GM23338 (cell line): ENCODE measurements around the gene SMARCC1. TPM values are rescaled to one million over a fixed set of nuclear protein-coding genes. Genes with fewer than 3 reads are reported as not detected.

Experiments
- ATAC-seq: fragments of 200-7000 bp; cut with Tn5 transposase; 3 replicates; pipeline ENCODE4 v1.9.1; 2020
- DNase-seq: peaks from one replicate; pipeline ENCODE4 v3.0.0-alpha.2; 2015; ENCODE audit warnings: low spot score
- H2AFZ ChIP-seq: fragments of 200-600 bp; sonication (generic); 2 replicates; pipeline ENCODE4 v1.8.0; 2016; ENCODE audit warnings: antibody characterized with exemption, mild to moderate bottlenecking, moderate library complexity
- H3F3A ChIP-seq: fragments of 200-600 bp; sonication (generic); replicated peaks from 2 replicates; pipeline ENCODE4 v1.8.0; 2017; ENCODE audit warnings: antibody characterized with exemption, mixed run types, low read depth
- H3K27ac ChIP-seq: fragments of 200-600 bp; sonication (generic); 2 replicates; pipeline ENCODE4 v1.6.1; 2016; ENCODE audit warnings: low read depth
- H3K27me3 ChIP-seq: fragments of 200-600 bp; sonication (generic); 2 replicates; pipeline ENCODE4 v1.8.0; 2016; ENCODE audit warnings: mild to moderate bottlenecking, mixed run types, moderate library complexity; ENCODE audit not compliant: insufficient read depth
- H3K36me3 ChIP-seq: fragments of 200-600 bp; sonication (generic); 2 replicates; pipeline ENCODE4 v1.8.0; 2016; ENCODE audit warnings: mild to moderate bottlenecking; ENCODE audit not compliant: insufficient read depth
- H3K4me1 ChIP-seq: fragments of 200-600 bp; sonication (generic); 2 replicates; pipeline ENCODE4 v1.8.0; 2016; ENCODE audit warnings: mild to moderate bottlenecking, moderate library complexity; ENCODE audit not compliant: insufficient read depth
- H3K4me2 ChIP-seq: fragments of 200-600 bp; sonication (generic); 2 replicates; pipeline ENCODE4 v1.7.1; 2017; ENCODE audit warnings: mixed run types
- H3K4me3 ChIP-seq: fragments of 200-600 bp; sonication (generic); 2 replicates; pipeline ENCODE4 v1.6.1; 2016; ENCODE audit warnings: mixed run types
- H3K79me2 ChIP-seq: fragments of 200-600 bp; sonication (generic); replicated peaks from 2 replicates; pipeline ENCODE4 v1.8.0; 2017; ENCODE audit warnings: mild to moderate bottlenecking; ENCODE audit not compliant: insufficient read depth
- H3K9me2 ChIP-seq: fragments of 200-600 bp; sonication (generic); 2 replicates; pipeline ENCODE4 v1.8.0; 2017; ENCODE audit not compliant: insufficient read depth
- H4K20me1 ChIP-seq: fragments of 200-600 bp; sonication (generic); replicated peaks from 2 replicates; pipeline ENCODE4 v1.8.0; 2017; ENCODE audit warnings: mild to moderate bottlenecking; ENCODE audit not compliant: insufficient read depth
- H3K27ac Mint-ChIP-seq: 2 replicates; pipeline ENCODE4 v1.8.0; 2020; ENCODE audit warnings: inconsistent platforms, mild to moderate bottlenecking, moderate library complexity, mixed read lengths
- H3K27me3 Mint-ChIP-seq: 3 replicates; pipeline ENCODE4 v1.8.0; 2022; ENCODE audit warnings: low read depth, mild to moderate bottlenecking, moderate library complexity, mixed read lengths, inconsistent platforms; ENCODE audit not compliant: insufficient read depth, poor library complexity
- H3K36me3 Mint-ChIP-seq: 3 replicates; pipeline ENCODE4 v1.8.0; 2021; ENCODE audit warnings: low read depth, mild to moderate bottlenecking, inconsistent platforms, moderate library complexity, mixed read lengths
- H3K4me1 Mint-ChIP-seq: 3 replicates; pipeline ENCODE4 v1.8.0; 2020; ENCODE audit warnings: mild to moderate bottlenecking, inconsistent platforms, mixed read lengths
- H3K4me3 Mint-ChIP-seq: 3 replicates; pipeline ENCODE4 v1.8.0; 2021; ENCODE audit warnings: moderate library complexity, mild to moderate bottlenecking, inconsistent platforms, mixed read lengths
- H3K9me3 Mint-ChIP-seq: 3 replicates; pipeline ENCODE4 v1.8.0; 2020; ENCODE audit warnings: moderate library complexity, mild to moderate bottlenecking, inconsistent platforms, mixed read lengths
- CTCF ChIP-seq, 2 experiments: fragments of 200-600 bp in 1 of 2; sonication (generic) in 1 of 2; conservative IDR thresholded peaks; 2 replicates each; pipeline versions ENCODE4 v1.5.1 to v1.6.1; 2016 to 2017; ENCODE audit warnings: antibody characterized with exemption in 2 of 2, low read depth in 2 of 2, mild to moderate bottlenecking in 2 of 2, moderate library complexity in 1 of 2
- EZH2 ChIP-seq: fragments of 200-600 bp; sonication (generic); IDR thresholded peaks from one replicate; pipeline ENCODE4 v1.8.0; 2017; ENCODE audit warnings: antibody characterized with exemption, mild to moderate bottlenecking, low read depth; ENCODE audit not compliant: unreplicated experiment
- EZH2phosphoT487 ChIP-seq: fragments of 200-600 bp; sonication (generic); IDR thresholded peaks from one replicate; pipeline ENCODE4 v1.8.1; 2018; ENCODE audit warnings: antibody characterized with exemption; ENCODE audit not compliant: unreplicated experiment
- JUNB ChIP-seq: IDR thresholded peaks from one replicate; pipeline ENCODE4 v1.6.1; 2016; ENCODE audit warnings: antibody characterized with exemption; ENCODE audit not compliant: unreplicated experiment
- NANOG ChIP-seq: IDR thresholded peaks from 2 replicates; pipeline ENCODE4 v1.6.1; 2016; ENCODE audit warnings: antibody characterized with exemption, borderline replicate concordance
- POLR2AphosphoS5 ChIP-seq: IDR thresholded peaks from 2 replicates; pipeline ENCODE4 v1.6.1; 2016; ENCODE audit warnings: antibody characterized with exemption, low read depth
- STAT1 ChIP-seq: IDR thresholded peaks from one replicate; pipeline ENCODE4 v1.6.1; 2016; ENCODE audit warnings: antibody characterized with exemption; ENCODE audit not compliant: unreplicated experiment
- ZNF114 ChIP-seq: fragments of 250-450 bp; sonication (Bioruptor Pico); IDR thresholded peaks from 2 replicates; pipeline ENCODE4 v1.5.0; 2020; ENCODE audit warnings: mild to moderate bottlenecking, moderate library complexity
- ZNF331 ChIP-seq: fragments of 250-450 bp; sonication (Bioruptor Pico); IDR thresholded peaks from 2 replicates; pipeline ENCODE4 v1.5.0; 2020; ENCODE audit warnings: low read depth, mild to moderate bottlenecking, moderate library complexity
- ZNF462 ChIP-seq: fragments of 250-450 bp; sonication (Bioruptor Pico); IDR thresholded peaks from 2 replicates; pipeline ENCODE4 v1.5.0; 2020; ENCODE audit warnings: mild to moderate bottlenecking, moderate library complexity
- polyA plus RNA-seq: library from polyadenylated mRNA; unstranded; fragments of >200 nt; fragmentation: Nextera tagmentation; extraction: Ambion mirVana; gene quantifications from 2 replicates; pipeline ENCODE4 v1.2.1, GENCODE V29; 2016
- total RNA-seq: library from RNA; depleted of rRNA; stranded (reverse); fragments of >200 nt; shearing (Covaris generic); gene quantifications from 2 replicates; pipeline ENCODE4 v1.2.3, GENCODE V29; 2014
- TF ChIP-seq, protein P1 (sequence below): IDR thresholded peaks from one replicate; pipeline ENCODE4 v1.6.1; 2018; ENCODE audit warnings: antibody characterized with exemption; ENCODE audit not compliant: unreplicated experiment
- TF ChIP-seq, protein P2 (sequence below): IDR thresholded peaks from 2 replicates; pipeline ENCODE4 v1.6.1; 2016; ENCODE audit warnings: antibody characterized with exemption

Gene SMARCC1
- total and polyA plus RNA-seq, 2 experiments from 2014 or later: 105 to 171 TPM

DNA sequence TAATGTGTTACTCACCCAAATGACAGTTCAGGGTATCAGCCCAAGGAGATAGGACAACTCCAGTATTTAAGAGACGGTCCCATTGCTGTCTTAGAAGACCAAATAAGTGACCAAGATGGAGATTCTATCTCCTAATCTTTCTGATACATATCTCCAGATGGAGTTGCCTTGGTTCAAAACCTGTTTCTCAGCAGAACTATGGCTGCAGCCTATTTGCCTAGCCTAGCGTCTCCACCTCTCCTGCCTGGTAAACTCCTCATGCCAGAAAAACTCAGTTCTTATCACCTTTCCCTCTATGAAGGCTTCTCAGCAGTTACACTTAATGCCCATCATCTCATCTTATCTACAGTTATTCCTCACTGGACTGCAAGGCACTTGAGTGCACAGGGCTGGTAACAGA is 201.8 kb downstream of the SMARCC1 start:
- Mint-ChIP-seq H3K36me3 (peaks cover under 1% of the 10 kb centered on the region), H3K9me3 (no peaks in the 10 kb centered on the region; the same call in 2 of the 3 replicates), H3K4me3 (peak overlapping the region; percentile 61), H3K27me3 (peaks cover 47% of the 10 kb centered on the region), H3K4me1 (peaks cover 22% of the 10 kb centered on the region), H3K27ac (no peak overlapping the region)
- peak overlapping the region; percentile 73; the same call in 1 of the 2 replicates for H3K4me3 ChIP-seq
- DNase-seq: no peak
- TF ChIP-seq STAT1 (no peak), NANOG (no peak), POLR2AphosphoS5 (no peak), JUNB (no peak), ZNF462 (CRISPR knock-in tag) (no peak), EZH2 (no peak), ZNF331 (CRISPR knock-in tag) (no peak), EZH2phosphoT487 (no peak), CTCF (conservative IDR thresholded peaks at IDR 0.05; ENCODE audit: low read depth in 2 of 2) (no peak), ZNF114 (no peak)
- TF ChIP-seq, protein P1, sequence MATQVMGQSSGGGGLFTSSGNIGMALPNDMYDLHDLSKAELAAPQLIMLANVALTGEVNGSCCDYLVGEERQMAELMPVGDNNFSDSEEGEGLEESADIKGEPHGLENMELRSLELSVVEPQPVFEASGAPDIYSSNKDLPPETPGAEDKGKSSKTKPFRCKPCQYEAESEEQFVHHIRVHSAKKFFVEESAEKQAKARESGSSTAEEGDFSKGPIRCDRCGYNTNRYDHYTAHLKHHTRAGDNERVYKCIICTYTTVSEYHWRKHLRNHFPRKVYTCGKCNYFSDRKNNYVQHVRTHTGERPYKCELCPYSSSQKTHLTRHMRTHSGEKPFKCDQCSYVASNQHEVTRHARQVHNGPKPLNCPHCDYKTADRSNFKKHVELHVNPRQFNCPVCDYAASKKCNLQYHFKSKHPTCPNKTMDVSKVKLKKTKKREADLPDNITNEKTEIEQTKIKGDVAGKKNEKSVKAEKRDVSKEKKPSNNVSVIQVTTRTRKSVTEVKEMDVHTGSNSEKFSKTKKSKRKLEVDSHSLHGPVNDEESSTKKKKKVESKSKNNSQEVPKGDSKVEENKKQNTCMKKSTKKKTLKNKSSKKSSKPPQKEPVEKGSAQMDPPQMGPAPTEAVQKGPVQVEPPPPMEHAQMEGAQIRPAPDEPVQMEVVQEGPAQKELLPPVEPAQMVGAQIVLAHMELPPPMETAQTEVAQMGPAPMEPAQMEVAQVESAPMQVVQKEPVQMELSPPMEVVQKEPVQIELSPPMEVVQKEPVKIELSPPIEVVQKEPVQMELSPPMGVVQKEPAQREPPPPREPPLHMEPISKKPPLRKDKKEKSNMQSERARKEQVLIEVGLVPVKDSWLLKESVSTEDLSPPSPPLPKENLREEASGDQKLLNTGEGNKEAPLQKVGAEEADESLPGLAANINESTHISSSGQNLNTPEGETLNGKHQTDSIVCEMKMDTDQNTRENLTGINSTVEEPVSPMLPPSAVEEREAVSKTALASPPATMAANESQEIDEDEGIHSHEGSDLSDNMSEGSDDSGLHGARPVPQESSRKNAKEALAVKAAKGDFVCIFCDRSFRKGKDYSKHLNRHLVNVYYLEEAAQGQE: no peak
- TF ChIP-seq, protein P2, sequence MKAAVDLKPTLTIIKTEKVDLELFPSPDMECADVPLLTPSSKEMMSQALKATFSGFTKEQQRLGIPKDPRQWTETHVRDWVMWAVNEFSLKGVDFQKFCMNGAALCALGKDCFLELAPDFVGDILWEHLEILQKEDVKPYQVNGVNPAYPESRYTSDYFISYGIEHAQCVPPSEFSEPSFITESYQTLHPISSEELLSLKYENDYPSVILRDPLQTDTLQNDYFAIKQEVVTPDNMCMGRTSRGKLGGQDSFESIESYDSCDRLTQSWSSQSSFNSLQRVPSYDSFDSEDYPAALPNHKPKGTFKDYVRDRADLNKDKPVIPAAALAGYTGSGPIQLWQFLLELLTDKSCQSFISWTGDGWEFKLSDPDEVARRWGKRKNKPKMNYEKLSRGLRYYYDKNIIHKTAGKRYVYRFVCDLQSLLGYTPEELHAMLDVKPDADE: no peak
- no peak for ATAC-seq
- H3F3A ChIP-seq: peaks cover 36% of the 10 kb centered on the region
- H3K27me3 ChIP-seq: peaks cover 52% of the 10 kb centered on the region
- H3K27ac ChIP-seq: no peak overlapping the region
- H3K79me2 ChIP-seq: no peaks in the 10 kb centered on the region
- 0 out of 2 replicates have a peak overlapping the region, but pooled peaks have one; percentile 86 for H2AFZ ChIP-seq
- H3K9me2 ChIP-seq: no peaks in the 10 kb centered on the region
- H3K4me2 ChIP-seq: peak overlapping the region; percentile 91; the same call in 1 of the 2 replicates
- peaks cover 11% of the 10 kb centered on the region for H3K4me1 ChIP-seq
- H3K36me3 ChIP-seq: no peaks in the 10 kb centered on the region
- H4K20me1 ChIP-seq: peaks cover 6% of the 10 kb centered on the region; the same call in 1 of the 2 replicates
